Measurements from ENCODE around the gene CBLN3.
"Not testable (repeated sequence)": the region's sequence is repeated elsewhere in the genome, so short reads cannot be mapped to it uniquely, and the experiment has no call there.

The CBLN3 gene

DNA sequence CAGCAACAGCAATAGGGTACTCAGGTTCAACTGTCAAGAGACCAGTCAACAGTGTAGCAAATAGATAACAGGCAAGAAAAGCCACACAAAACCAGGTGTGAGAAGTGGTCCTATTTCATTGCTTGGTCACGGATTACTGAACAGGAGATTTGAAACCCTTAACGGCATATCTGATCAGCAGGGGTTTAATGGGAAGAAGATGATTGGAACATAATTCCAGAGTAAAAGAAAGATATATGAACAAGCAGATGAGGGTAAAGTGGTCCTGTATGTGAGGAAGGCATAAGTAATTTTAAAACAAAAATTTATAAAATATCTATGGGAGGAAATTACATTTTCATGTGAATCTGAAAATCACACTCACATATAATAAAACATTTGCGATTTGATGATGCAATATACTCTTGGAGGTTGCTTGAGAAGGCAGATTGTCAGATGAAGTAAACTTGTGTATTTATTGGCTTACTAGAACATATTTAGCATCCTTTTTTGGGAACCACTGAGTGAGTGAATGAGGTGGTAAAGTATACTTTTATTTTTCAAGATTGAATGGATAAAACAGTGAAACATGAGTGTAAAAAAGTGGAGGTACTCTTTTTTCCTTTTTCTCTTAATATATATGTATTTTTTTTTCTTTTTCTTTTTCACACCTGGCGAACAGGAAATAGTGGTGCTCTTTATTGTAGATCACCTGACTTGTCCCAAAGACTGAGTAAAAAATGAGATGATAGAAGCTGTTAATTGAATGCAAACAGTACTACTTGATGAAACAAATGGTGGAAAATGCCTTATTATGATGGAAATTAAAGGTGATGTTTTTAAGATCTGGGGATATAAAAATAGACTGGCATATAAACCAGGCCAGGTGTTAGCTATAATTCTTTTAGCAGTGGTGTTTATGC lies 34.7 kb upstream of the CBLN3 start:
- in situ Hi-C loops (cut with MboI; ENCODE audit: low pct_unique_long_range_greater_than_20kb, low sequenced_read_pairs, unreplicated experiment): loop anchor here (25.0 kb wide), 1 partner anchor 223 kb away; no protein-coding TSS in a partner anchor
- TF ChIP-seq, protein P1, sequence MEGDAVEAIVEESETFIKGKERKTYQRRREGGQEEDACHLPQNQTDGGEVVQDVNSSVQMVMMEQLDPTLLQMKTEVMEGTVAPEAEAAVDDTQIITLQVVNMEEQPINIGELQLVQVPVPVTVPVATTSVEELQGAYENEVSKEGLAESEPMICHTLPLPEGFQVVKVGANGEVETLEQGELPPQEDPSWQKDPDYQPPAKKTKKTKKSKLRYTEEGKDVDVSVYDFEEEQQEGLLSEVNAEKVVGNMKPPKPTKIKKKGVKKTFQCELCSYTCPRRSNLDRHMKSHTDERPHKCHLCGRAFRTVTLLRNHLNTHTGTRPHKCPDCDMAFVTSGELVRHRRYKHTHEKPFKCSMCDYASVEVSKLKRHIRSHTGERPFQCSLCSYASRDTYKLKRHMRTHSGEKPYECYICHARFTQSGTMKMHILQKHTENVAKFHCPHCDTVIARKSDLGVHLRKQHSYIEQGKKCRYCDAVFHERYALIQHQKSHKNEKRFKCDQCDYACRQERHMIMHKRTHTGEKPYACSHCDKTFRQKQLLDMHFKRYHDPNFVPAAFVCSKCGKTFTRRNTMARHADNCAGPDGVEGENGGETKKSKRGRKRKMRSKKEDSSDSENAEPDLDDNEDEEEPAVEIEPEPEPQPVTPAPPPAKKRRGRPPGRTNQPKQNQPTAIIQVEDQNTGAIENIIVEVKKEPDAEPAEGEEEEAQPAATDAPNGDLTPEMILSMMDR (IDR thresholded peaks at IDR 0.05; ENCODE audit: extremely low read depth, insufficient read depth, missing control alignments): no peak
- no peak for DNase-seq (ENCODE audit: low spot score)

DNA sequence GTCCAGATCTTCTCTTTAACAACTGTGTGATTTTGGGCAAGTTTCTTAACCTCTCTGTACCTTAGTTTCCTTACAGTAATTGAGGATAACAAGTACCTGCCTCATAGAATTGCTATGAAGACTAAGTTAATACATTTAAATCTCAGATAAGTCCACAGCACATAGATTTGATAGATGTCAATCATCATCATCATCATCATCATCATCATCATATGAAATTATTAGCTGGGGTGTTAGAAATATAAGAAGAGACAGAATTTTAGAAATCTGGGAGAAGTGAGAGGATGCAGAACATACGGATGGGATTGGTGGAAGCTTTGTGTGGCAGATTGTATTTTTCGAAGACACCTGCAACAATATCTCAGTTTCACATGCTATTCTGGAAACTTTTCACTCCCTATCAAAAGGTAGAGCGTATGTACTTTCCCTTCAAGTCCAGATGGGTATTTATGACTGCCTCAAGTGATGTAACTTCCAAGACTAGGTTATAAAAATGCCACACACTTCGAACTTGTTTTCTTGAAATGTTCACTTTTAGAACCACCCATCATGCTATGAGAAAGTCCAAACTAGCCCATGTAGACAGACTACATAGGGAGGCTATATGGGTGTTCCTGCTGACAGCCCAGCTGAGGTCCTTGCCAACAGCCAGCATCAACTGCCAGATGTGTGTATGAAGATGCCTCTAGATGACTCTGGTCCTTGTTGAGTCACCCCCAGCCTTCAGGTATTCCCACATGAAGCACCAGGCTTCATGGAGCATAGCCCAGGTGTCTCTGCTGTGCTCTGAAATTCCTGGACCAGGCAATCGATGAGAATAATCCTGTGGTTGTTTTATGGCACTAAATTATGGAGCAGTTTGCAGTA lies 33.8 kb upstream of the CBLN3 start:
- in situ Hi-C loops (cut with MboI; ENCODE audit: low pct_unique_long_range_greater_than_20kb, low sequenced_read_pairs, unreplicated experiment): loop anchor here (25.0 kb wide), 1 partner anchor 224 kb away; no protein-coding TSS in a partner anchor
- TF ChIP-seq, protein P1 (IDR thresholded peaks at IDR 0.05; ENCODE audit: extremely low read depth, insufficient read depth, missing control alignments): no peak

DNA sequence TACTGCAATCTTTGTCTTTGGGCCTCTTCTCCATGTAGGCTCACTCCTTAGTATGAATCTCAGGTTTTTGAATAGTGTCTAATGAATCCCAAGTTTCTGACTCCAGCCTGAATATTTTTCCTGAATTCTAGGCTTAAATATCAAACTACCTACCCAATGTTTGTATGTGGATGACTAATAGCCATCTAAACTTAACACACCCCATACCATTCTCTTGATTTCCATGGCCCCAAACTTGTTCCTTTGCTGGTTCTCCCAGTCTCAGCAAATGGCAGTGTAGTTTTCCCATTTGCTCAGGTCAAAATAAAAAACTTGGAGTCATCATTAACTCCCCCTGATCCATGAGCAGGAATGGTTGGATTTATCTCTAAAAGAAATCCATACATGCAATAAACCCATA lies 31.9 kb upstream of the CBLN3 start:
- in situ Hi-C loops (cut with MboI; ENCODE audit: low pct_unique_long_range_greater_than_20kb, low sequenced_read_pairs, unreplicated experiment): loop anchor here (25.0 kb wide), 1 partner anchor 226 kb away; no protein-coding TSS in a partner anchor
- TF ChIP-seq, protein P1 (IDR thresholded peaks at IDR 0.05; ENCODE audit: extremely low read depth, insufficient read depth, missing control alignments): no peak
- no peak for DNase-seq (ENCODE audit: low spot score)

More for the DNA sequence above, 33.8 kb upstream of the CBLN3 start:
- DNase-seq (ENCODE audit: low spot score): no peak

DNA sequence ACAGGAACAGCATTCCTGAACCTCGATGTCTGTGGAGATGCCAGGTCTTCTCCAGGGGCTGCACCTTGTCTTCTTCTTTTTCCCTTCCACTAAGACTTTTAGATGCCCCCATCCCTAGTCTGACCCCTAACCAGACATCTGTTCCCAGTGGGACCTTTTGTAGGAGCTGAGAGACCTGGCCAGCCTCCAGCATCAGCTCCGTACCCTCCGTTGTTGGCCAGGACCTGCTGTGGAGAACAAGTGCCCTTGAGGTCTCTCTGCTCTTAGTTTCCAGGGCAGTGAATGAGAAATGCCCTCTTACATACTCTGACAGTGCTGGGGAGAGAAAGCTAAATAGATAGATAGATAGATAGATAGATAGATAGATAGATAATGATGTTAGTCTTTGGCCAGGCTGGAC lies 29.9 kb upstream of the CBLN3 start:
- TF ChIP-seq, protein P1 (IDR thresholded peaks at IDR 0.05; ENCODE audit: extremely low read depth, insufficient read depth, missing control alignments): no peak
- no peak for DNase-seq (ENCODE audit: low spot score)
- in situ Hi-C loops (cut with MboI; ENCODE audit: low pct_unique_long_range_greater_than_20kb, low sequenced_read_pairs, unreplicated experiment): loop anchor here (25.0 kb wide), 1 partner anchor 228 kb away; no protein-coding TSS in a partner anchor

DNA sequence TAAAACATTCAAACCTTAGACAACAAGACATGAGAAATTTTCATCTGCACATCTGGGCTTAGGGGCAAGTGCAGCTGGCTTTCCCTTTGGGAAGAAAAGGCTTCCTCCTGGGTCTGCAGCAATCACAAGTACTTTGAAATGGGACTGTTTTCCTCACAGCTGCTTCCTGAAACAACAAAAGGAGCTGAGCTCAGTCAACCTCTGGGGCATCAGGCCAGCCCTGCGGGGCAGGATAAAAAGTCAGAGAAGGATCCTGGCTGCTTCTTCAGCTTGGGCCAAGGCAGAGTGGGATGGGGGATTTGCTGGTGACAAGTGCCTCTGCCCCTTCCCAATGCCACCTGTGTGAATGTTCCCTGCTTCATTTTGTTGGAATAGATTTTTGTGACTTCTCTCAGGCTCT lies 29.3 kb upstream of the CBLN3 start:
- DNase-seq (ENCODE audit: low spot score): no peak
- in situ Hi-C loops (cut with MboI; ENCODE audit: low pct_unique_long_range_greater_than_20kb, low sequenced_read_pairs, unreplicated experiment): loop anchor here (25.0 kb wide), 1 partner anchor 229 kb away; no protein-coding TSS in a partner anchor
- TF ChIP-seq, protein P1 (IDR thresholded peaks at IDR 0.05; ENCODE audit: extremely low read depth, insufficient read depth, missing control alignments): no peak

DNA sequence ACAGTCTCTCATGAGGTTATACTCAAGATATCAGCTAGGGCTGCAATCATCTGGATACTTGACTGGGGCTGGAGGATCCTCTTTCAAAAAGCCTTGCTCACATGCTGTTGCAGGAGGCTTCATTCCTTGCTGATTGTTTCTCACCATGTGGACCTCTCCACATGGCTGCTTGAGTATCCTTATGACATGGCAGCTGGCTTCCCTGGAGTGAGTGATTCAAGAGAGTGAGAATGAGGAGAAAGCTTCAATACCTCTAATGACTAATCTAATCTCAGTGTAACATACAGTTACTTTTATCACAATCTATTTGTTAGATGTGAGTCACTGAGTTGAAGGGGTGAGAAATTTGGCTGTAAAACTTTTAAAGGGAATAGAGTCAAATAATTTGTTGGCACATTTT lies 27.5 kb upstream of the CBLN3 start:
- DNase-seq (ENCODE audit: low spot score): no peak
- in situ Hi-C loops (cut with MboI; ENCODE audit: low pct_unique_long_range_greater_than_20kb, low sequenced_read_pairs, unreplicated experiment): loop anchor here (25.0 kb wide), 1 partner anchor 230 kb away; no protein-coding TSS in a partner anchor
- TF ChIP-seq, protein P1 (IDR thresholded peaks at IDR 0.05; ENCODE audit: extremely low read depth, insufficient read depth, missing control alignments): no peak

DNA sequence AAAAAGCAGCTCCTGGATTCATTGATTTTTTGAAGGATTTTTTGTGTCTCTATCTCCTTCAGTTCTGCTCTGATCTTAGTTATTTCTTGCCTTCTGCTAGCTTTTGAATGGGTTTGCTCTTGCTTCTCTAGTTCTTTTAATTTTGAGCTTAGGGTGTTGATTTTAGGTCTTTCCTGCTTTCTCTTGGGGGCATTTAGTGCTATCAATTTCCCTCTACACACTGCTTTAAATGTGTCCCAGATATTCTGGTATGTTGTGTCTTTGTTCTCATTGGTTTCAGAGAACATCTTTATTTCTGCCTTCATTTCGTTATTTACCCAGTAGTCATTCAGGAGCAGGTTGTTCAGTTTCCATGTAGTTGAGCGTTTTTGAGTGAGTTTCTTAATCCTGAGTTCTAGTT lies 21.4 kb upstream of the CBLN3 start:
- in situ Hi-C loops (cut with MboI; ENCODE audit: low pct_unique_long_range_greater_than_20kb, low sequenced_read_pairs, unreplicated experiment): loop anchor here (25.0 kb wide), 1 partner anchor 236 kb away; no protein-coding TSS in a partner anchor
- DNase-seq (ENCODE audit: low spot score): not testable (repeated sequence)
